Measurements from ENCODE around the gene CSMD2. TPM values are rescaled to one million over a fixed set of nuclear protein-coding genes. Genes with fewer than 3 reads are reported as not detected.

The CSMD2 gene
- total and polyA plus RNA-seq, 2 of the 4 experiments (the other 2 are of a cell fraction), result under 0.01 to 0.36 TPM

DNA sequence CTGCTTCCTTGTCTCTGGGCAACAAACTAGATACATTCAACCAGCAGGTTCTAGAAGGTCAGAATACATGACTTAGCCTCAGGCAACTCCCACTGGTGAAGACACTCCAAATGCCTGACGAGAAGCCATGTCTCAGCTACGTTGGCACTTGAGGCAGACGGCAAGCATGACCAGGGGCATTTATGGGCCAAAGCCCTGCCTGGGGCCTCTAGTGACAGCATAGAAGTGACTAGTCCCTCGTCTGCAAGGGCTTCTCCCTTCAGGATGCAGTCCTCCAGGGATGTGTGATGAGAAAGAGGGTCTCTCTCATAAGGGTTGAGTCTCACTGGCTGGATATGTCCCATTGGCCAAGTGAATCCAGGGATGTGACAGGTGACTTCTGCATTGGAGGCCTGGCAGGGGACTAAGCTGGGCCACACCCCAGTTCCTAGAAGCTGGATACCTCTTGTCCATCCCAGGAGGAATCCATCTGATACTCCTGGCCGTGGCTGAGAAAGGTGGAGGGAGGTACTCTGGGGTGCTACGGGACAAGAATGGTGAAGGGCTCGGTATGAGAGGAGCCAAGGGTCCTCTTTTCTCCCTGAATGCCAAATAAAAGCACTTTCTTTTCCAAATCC is 449.7 kb downstream of the CSMD2 start:
- CTCF ChIA-PET, result no interaction called here
- intact Hi-C loops (cut with micrococcal nuclease), result no loop called here

More for the DNA sequence above, 449.7 kb downstream of the CSMD2 start:
- no peak overlapping the region for H3K27ac ChIP-seq (ENCODE audit: insufficient read depth, low read length)
- H4K5ac ChIP-seq (ENCODE audit: low read depth, low read length), result no peak overlapping the region
- no peak overlapping the region for H2BK120ac ChIP-seq (ENCODE audit: low read depth, low read length)
- no peak overlapping the region for H3K4me3 ChIP-seq (ENCODE audit: insufficient read depth, low read depth, low read length)
- no peak overlapping the region for H3K14ac ChIP-seq (replicated peaks; ENCODE audit: low read depth, low read length)
- TF ChIP-seq RAD21 (IDR thresholded peaks at IDR 0.05; ENCODE audit: low read length) (no peak), MXI1 (IDR thresholded peaks at IDR 0.05; ENCODE audit: borderline replicate concordance, low read depth, low read length) (no peak), SMC3 (IDR thresholded peaks at IDR 0.05; ENCODE audit: low read depth, low read length) (no peak), NFE2L2 (IDR thresholded peaks at IDR 0.05; ENCODE audit: low read depth, low read length) (no peak), MAZ (IDR thresholded peaks at IDR 0.05; ENCODE audit: borderline replicate concordance, low read depth, low read length) (no peak), RCOR1 (IDR thresholded peaks at IDR 0.05; ENCODE audit: insufficient replicate concordance, low read length) (no peak), CEBPB (IDR thresholded peaks at IDR 0.05; ENCODE audit: low read depth, low read length) (no peak), FOS (IDR thresholded peaks at IDR 0.05; ENCODE audit: low read depth, low read length) (no peak), MAFK (IDR thresholded peaks at IDR 0.05; ENCODE audit: low read depth, low read length) (no peak), RFX5 (IDR thresholded peaks at IDR 0.05; ENCODE audit: low read depth, low read length) (no peak), BHLHE40 (IDR thresholded peaks at IDR 0.05; ENCODE audit: low read depth, low read length) (no peak)
- TF ChIP-seq, protein P1, sequence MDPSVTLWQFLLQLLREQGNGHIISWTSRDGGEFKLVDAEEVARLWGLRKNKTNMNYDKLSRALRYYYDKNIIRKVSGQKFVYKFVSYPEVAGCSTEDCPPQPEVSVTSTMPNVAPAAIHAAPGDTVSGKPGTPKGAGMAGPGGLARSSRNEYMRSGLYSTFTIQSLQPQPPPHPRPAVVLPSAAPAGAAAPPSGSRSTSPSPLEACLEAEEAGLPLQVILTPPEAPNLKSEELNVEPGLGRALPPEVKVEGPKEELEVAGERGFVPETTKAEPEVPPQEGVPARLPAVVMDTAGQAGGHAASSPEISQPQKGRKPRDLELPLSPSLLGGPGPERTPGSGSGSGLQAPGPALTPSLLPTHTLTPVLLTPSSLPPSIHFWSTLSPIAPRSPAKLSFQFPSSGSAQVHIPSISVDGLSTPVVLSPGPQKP (IDR thresholded peaks at IDR 0.05; ENCODE audit: borderline replicate concordance, low read depth, low read length), result no peak
- TF ChIP-seq, protein P2, sequence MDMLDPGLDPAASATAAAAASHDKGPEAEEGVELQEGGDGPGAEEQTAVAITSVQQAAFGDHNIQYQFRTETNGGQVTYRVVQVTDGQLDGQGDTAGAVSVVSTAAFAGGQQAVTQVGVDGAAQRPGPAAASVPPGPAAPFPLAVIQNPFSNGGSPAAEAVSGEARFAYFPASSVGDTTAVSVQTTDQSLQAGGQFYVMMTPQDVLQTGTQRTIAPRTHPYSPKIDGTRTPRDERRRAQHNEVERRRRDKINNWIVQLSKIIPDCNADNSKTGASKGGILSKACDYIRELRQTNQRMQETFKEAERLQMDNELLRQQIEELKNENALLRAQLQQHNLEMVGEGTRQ (IDR thresholded peaks at IDR 0.05; ENCODE audit: low read depth, low read length), result no peak
- TF ChIP-seq, protein P3, sequence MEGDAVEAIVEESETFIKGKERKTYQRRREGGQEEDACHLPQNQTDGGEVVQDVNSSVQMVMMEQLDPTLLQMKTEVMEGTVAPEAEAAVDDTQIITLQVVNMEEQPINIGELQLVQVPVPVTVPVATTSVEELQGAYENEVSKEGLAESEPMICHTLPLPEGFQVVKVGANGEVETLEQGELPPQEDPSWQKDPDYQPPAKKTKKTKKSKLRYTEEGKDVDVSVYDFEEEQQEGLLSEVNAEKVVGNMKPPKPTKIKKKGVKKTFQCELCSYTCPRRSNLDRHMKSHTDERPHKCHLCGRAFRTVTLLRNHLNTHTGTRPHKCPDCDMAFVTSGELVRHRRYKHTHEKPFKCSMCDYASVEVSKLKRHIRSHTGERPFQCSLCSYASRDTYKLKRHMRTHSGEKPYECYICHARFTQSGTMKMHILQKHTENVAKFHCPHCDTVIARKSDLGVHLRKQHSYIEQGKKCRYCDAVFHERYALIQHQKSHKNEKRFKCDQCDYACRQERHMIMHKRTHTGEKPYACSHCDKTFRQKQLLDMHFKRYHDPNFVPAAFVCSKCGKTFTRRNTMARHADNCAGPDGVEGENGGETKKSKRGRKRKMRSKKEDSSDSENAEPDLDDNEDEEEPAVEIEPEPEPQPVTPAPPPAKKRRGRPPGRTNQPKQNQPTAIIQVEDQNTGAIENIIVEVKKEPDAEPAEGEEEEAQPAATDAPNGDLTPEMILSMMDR (conservative IDR thresholded peaks at IDR 0.05; ENCODE audit: low read depth, low read length), result no peak
- peaks cover 2% of the 10 kb centered on the region; the same call in 1 of the 2 replicates for H3K9me3 ChIP-seq (ENCODE audit: control insufficient read depth, insufficient read depth, low read length)
- in situ Hi-C loops (cut with MboI; ENCODE audit: low sequenced_read_pairs), result no loop called here
- H3K79me1 ChIP-seq (ENCODE audit: low read depth in 1 of 2, low read length in 2 of 2), result no peaks in the 10 kb centered on the region
- H3K4me1 ChIP-seq (ENCODE audit: control insufficient read depth, insufficient read depth, low read length), result no peaks in the 10 kb centered on the region
- H2BK15ac ChIP-seq (ENCODE audit: low read depth, low read length), result no peak overlapping the region
- no peak overlapping the region for H2AFZ ChIP-seq (replicated peaks; ENCODE audit: low read length, poor library complexity)
- DNase-seq (no peak), ATAC-seq (ENCODE audit: low read depth) (no peak)
- H2AK9ac ChIP-seq (replicated peaks; ENCODE audit: low read depth, low read length, poor library complexity), result no peak overlapping the region
- H3K4me2 ChIP-seq (ENCODE audit: low read depth, low read length), result no peak overlapping the region
- no peak overlapping the region for H3K23ac ChIP-seq (ENCODE audit: low read depth, low read length)
- no peak overlapping the region for H3K56ac ChIP-seq (ENCODE audit: extremely low read depth, insufficient read depth, low read length)
- no peak overlapping the region for H3K18ac ChIP-seq (ENCODE audit: low read depth, low read length)
- no peaks in the 10 kb centered on the region for H3K9me1 ChIP-seq (ENCODE audit: insufficient read depth, low read length)
- no peaks in the 10 kb centered on the region for H4K20me1 ChIP-seq (ENCODE audit: insufficient read depth, low read length)
- H4K91ac ChIP-seq (ENCODE audit: insufficient read depth, low read depth, low read length), result no peak overlapping the region
- no TSS peak for BruUV-seq (replicated peaks)
- no peaks in the 10 kb centered on the region for H3K27me3 ChIP-seq (ENCODE audit: control insufficient read depth, insufficient read depth, low read length)
- POLR2A ChIA-PET (ENCODE audit: unreplicated experiment), result no interaction called here
- dilution Hi-C loops (cut with HindIII; ENCODE audit: low sequenced_read_pairs, unreplicated experiment), result no loop called here
- no peaks in the 10 kb centered on the region for H3K36me3 ChIP-seq (ENCODE audit: control insufficient read depth, insufficient read depth, low read length)
- no peak overlapping the region for H2BK5ac ChIP-seq (ENCODE audit: low read depth, low read length, poor library complexity, severe bottlenecking)
- WGBS, 2 experiments (ENCODE audit: extremely low coverage in 2 of 2, insufficient read length in 1 of 2), result no CpG with 5 or more reads among the region's 7 CpGs
- H2BK20ac ChIP-seq (ENCODE audit: low read depth, low read length), result no peak overlapping the region
- H3K9ac ChIP-seq (ENCODE audit: low read depth, low read length), result no peak overlapping the region
- H2AK5ac ChIP-seq (ENCODE audit: low read depth, low read length), result no peak overlapping the region
- no peak overlapping the region for H3K4ac ChIP-seq (ENCODE audit: low read depth, low read length)
- no peak overlapping the region for H4K8ac ChIP-seq (ENCODE audit: low read depth in 2 of 2, low read length in 2 of 2)
